Gastroesophageal sphincter (tissue), 4 donors: ENCODE measurements around the gene ZNF554. TPM values are rescaled to one million over a fixed set of nuclear protein-coding genes. Genes with fewer than 3 reads are reported as not detected.

Source experiments
- ATAC-seq: fragments of 150-250 bp; one replicate; pipeline ENCODE4 v1.9.1; 2016; ENCODE audit warnings: mild to moderate bottlenecking, moderate library complexity
- H3K27ac ChIP-seq, 4 donors: fragments of 200-600 bp; sonication (generic) in 3 of 4; 1 replicate in 3 of 4; 2 replicates in 1 of 4; pipeline ENCODE4 v1.5.1; 2016 to 2019
- H3K27me3 ChIP-seq: fragments of 200-600 bp; sonication (generic); one replicate; pipeline ENCODE4 v1.5.1; 2019
- H3K36me3 ChIP-seq, 2 donors: fragments of 200-600 bp; sonication (generic); one replicate each; pipeline ENCODE4 v1.5.1; 2019; ENCODE audit warnings: control low read depth in 1 of 2
- H3K4me1 ChIP-seq, 3 donors: fragments of 200-600 bp; sonication (generic); 1 replicate in 2 of 3; 2 replicates in 1 of 3; pipeline ENCODE4 v1.5.1; 2016 to 2019; ENCODE audit warnings: control low read depth in 2 of 3
- H3K4me3 ChIP-seq, 2 donors: fragments of 200-600 bp; sonication (generic); one replicate each; pipeline ENCODE4 v1.5.1; 2019; ENCODE audit warnings: mild to moderate bottlenecking in 1 of 2, moderate library complexity in 1 of 2
- H3K9me3 ChIP-seq, 3 donors: fragments of 200-600 bp; sonication (generic); one replicate each; pipeline ENCODE4 v1.5.1; 2017 to 2019; ENCODE audit warnings: control low read depth in 2 of 3
- CTCF ChIP-seq, 4 experiments: fragments of 200-600 bp in 2 of 4; fragments of 450-650 bp in 2 of 4; sonication (generic) in 1 of 4; IDR thresholded peaks; one replicate each; pipeline ENCODE4 v1.5.1; 2017 to 2019; ENCODE audit warnings: antibody characterized with exemption in 4 of 4, mild to moderate bottlenecking in 2 of 4, moderate library complexity in 2 of 4
- EP300 ChIP-seq: sonication (generic); formaldehyde crosslinking; IDR thresholded peaks from one replicate; pipeline ENCODE4 v1.6.1; 2017; ENCODE audit warnings: antibody characterized with exemption, mild to moderate bottlenecking
- POLR2A ChIP-seq, 2 donors: fragments of 450-650 bp; IDR thresholded peaks; one replicate each; pipeline ENCODE4 v1.6.1; 2017; ENCODE audit warnings: antibody characterized with exemption in 2 of 2, mild to moderate bottlenecking in 2 of 2, moderate library complexity in 1 of 2
- POLR2AphosphoS5 ChIP-seq: sonication (generic); formaldehyde crosslinking; IDR thresholded peaks from one replicate; pipeline ENCODE4 v1.6.1; 2017; ENCODE audit warnings: antibody characterized with exemption
- WGBS, 2 donors: methylation state at CpG; one replicate each; pipeline ENCODE4 v1.1.5; 2018; ENCODE audit warnings: low coverage in 1 of 2; 5-methylcytosine and 5-hydroxymethylcytosine counted together
- total RNA-seq, 4 donors: library from RNA; depleted of rRNA; stranded (reverse); fragments of >200 nt; gene quantifications; one replicate each; pipeline ENCODE4 v1.1.0, GENCODE V29; 2016

ZNF554 gene
- total RNA-seq, 4 donors from 2014 or later: 3.5 to 7.8 (median 5.5) TPM

- WGBS, 2 donors: 60% methylated on average over 1 of the region's 22 CpGs; no CpG with 5 or more reads in 1 of the 2 donors
Observed at GRCh38 chr19:2800506-2800905, 19.2 kb upstream of the ZNF554 start.

GRCh38 chr19:2802826-2803225, 16.8 kb upstream of the ZNF554 start:
- WGBS, 2 donors: 91% methylated on average over 4 to 15 of the region's 17 CpGs
- H3K27me3 ChIP-seq: no peaks in the 10 kb centered on the region
- H3K9me3 ChIP-seq: no peaks in the 10 kb centered on the region
- TF ChIP-seq POLR2AphosphoS5: no peak
- TF ChIP-seq EP300: no peak
- TF ChIP-seq POLR2A (IDR thresholded peaks at IDR 0.05): no peak
- no peak for TF ChIP-seq CTCF (IDR thresholded peaks at IDR 0.05)
- ATAC-seq: no peak
- H3K27ac ChIP-seq: no peak overlapping the region
- peaks cover 0 to 96% of the 10 kb centered on the region in 2 donors for H3K36me3 ChIP-seq
- H3K4me1 ChIP-seq: no peaks in the 10 kb centered on the region
- no peak overlapping the region for H3K4me3 ChIP-seq

More at GRCh38 chr19:2800506-2800905, 19.2 kb upstream of the ZNF554 start:
- Histone ChIP-seq H3K27ac (no peak overlapping the region), H3K36me3 (peaks cover 0 to 97% of the 10 kb centered on the region in 2 donors), H3K4me1 (no peaks in the 10 kb centered on the region), H3K27me3 (no peaks in the 10 kb centered on the region), H3K9me3 (no peaks in the 10 kb centered on the region), H3K4me3 (no peak overlapping the region)
- TF ChIP-seq POLR2A (IDR thresholded peaks at IDR 0.05) (no peak), CTCF (IDR thresholded peaks at IDR 0.05) (no peak), POLR2AphosphoS5 (no peak), EP300 (no peak)
- no peak for ATAC-seq

- Histone ChIP-seq H3K36me3 (peaks cover 0 to 96% of the 10 kb centered on the region in 2 donors), H3K9me3 (no peaks in the 10 kb centered on the region), H3K27ac (no peak overlapping the region), H3K4me3 (no peak overlapping the region), H3K4me1 (no peaks in the 10 kb centered on the region), H3K27me3 (no peaks in the 10 kb centered on the region)
- no peak for ATAC-seq
- 86% methylated on average over 13 of the region's 29 CpGs; no CpG with 5 or more reads in 1 of the 2 donors for WGBS, 2 donors
- TF ChIP-seq CTCF (IDR thresholded peaks at IDR 0.05): no peak
Observed at GRCh38 chr19:2803486-2804155, 16.0 kb upstream of the ZNF554 start.

GRCh38 chr19:2804156-2805004, 15.3 kb upstream of the ZNF554 start:
- ATAC-seq: no peak
- TF ChIP-seq POLR2A (IDR thresholded peaks at IDR 0.05) (no peak), CTCF (IDR thresholded peaks at IDR 0.05) (no peak), POLR2AphosphoS5 (no peak), EP300 (no peak)
- Histone ChIP-seq H3K36me3 (peaks cover 0 to 96% of the 10 kb centered on the region in 2 donors), H3K4me1 (no peaks in the 10 kb centered on the region), H3K27ac (no peak overlapping the region), H3K27me3 (no peaks in the 10 kb centered on the region), H3K9me3 (no peaks in the 10 kb centered on the region), H3K4me3 (no peak overlapping the region)
- 76 to 100% methylated on average over 1 to 6 of the region's 27 CpGs for WGBS, 2 donors
